ENCODE data around the gene KCNS1. TPM values are rescaled to one million over a fixed set of nuclear protein-coding genes. Genes with fewer than 3 reads are reported as not detected.

Gene KCNS1
- total and polyA plus RNA-seq, 2 experiments from 2014 or later, result 0.37 to 3.2 TPM

- H3K4me1 Mint-ChIP-seq, result peaks cover 14% of the 10 kb centered on the region
- peaks cover 22% of the 10 kb centered on the region for H3K36me3 Mint-ChIP-seq (ENCODE audit: low read depth)
- no peaks in the 10 kb centered on the region; the same call in none of the 2 replicates for H3K36me3 ChIP-seq (ENCODE audit: insufficient read depth)
- H3K4me3 Mint-ChIP-seq, result no peak overlapping the region
- peaks cover 8% of the 10 kb centered on the region; the same call in 2 of the 3 replicates for H3K9me3 Mint-ChIP-seq
- no peak overlapping the region for H3K4me2 ChIP-seq
- H2AFZ ChIP-seq, result no peak overlapping the region
- no peak overlapping the region for H3K27ac ChIP-seq (ENCODE audit: low read depth)
- H3K9me2 ChIP-seq (ENCODE audit: insufficient read depth), result no peaks in the 10 kb centered on the region; the same call in 1 of the 2 replicates
- no peaks in the 10 kb centered on the region for H4K20me1 ChIP-seq (replicated peaks; ENCODE audit: insufficient read depth)
- peaks cover 2% of the 10 kb centered on the region for H3K27me3 Mint-ChIP-seq (ENCODE audit: insufficient read depth, low read depth, poor library complexity)
- H3K27ac Mint-ChIP-seq, result no peak overlapping the region
- no peaks in the 10 kb centered on the region for H3F3A ChIP-seq (replicated peaks; ENCODE audit: low read depth)
- no peak overlapping the region for H3K4me3 ChIP-seq
- peaks cover 6% of the 10 kb centered on the region; the same call in 1 of the 2 replicates for H3K4me1 ChIP-seq (ENCODE audit: insufficient read depth)
- DNase-seq (ENCODE audit: low spot score) (peak; percentile 26), ATAC-seq (no peak)
- no peaks in the 10 kb centered on the region for H3K27me3 ChIP-seq (ENCODE audit: insufficient read depth)
- peak; percentile 30 to 43; a peak in 2 of 4 replicates for TF ChIP-seq CTCF (conservative IDR thresholded peaks at IDR 0.05; ENCODE audit: low read depth in 2 of 2)
- TF ChIP-seq ZNF114 (CRISPR knock-in tag; IDR thresholded peaks at IDR 0.05), result no peak
- H3K79me2 ChIP-seq (replicated peaks; ENCODE audit: insufficient read depth), result no peaks in the 10 kb centered on the region
Measured at GRCh38 chr20:45085867-45086266, 15.1 kb downstream of the KCNS1 start.

GRCh38 chr20:45085289-45085688 is 15.6 kb downstream of the KCNS1 start:
- H3K27ac Mint-ChIP-seq, result no peak overlapping the region
- peaks cover 2% of the 10 kb centered on the region for H3K27me3 Mint-ChIP-seq (ENCODE audit: insufficient read depth, low read depth, poor library complexity)
- Histone ChIP-seq H3K36me3 (ENCODE audit: insufficient read depth) (no peaks in the 10 kb centered on the region; the same call in none of the 2 replicates), H3K27me3 (ENCODE audit: insufficient read depth) (no peaks in the 10 kb centered on the region), H4K20me1 (replicated peaks; ENCODE audit: insufficient read depth) (no peaks in the 10 kb centered on the region), H3K4me3 (no peak overlapping the region), H3K27ac (ENCODE audit: low read depth) (no peak overlapping the region), H3F3A (replicated peaks; ENCODE audit: low read depth) (no peaks in the 10 kb centered on the region), H2AFZ (no peak overlapping the region), H3K79me2 (replicated peaks; ENCODE audit: insufficient read depth) (no peaks in the 10 kb centered on the region), H3K4me2 (no peak overlapping the region), H3K4me1 (ENCODE audit: insufficient read depth) (peaks cover 6% of the 10 kb centered on the region; the same call in 1 of the 2 replicates), H3K9me2 (ENCODE audit: insufficient read depth) (no peaks in the 10 kb centered on the region; the same call in 1 of the 2 replicates)
- no peak for ATAC-seq
- peaks cover 27% of the 10 kb centered on the region for H3K36me3 Mint-ChIP-seq (ENCODE audit: low read depth)
- peaks cover 14% of the 10 kb centered on the region for H3K4me1 Mint-ChIP-seq
- DNase-seq (ENCODE audit: low spot score), result no peak
- peaks cover 8% of the 10 kb centered on the region; the same call in 2 of the 3 replicates for H3K9me3 Mint-ChIP-seq
- H3K4me3 Mint-ChIP-seq, result no peak overlapping the region
- no peak for TF ChIP-seq EZH2phosphoT487 (IDR thresholded peaks at IDR 0.05; ENCODE audit: unreplicated experiment)
- no peak for TF ChIP-seq STAT1 (IDR thresholded peaks at IDR 0.05; ENCODE audit: unreplicated experiment)
- TF ChIP-seq CREB1 (CRISPR knock-in tag; IDR thresholded peaks at IDR 0.05; ENCODE audit: low read depth), result no peak
- TF ChIP-seq REST (IDR thresholded peaks at IDR 0.05; ENCODE audit: unreplicated experiment), result no peak
- TF ChIP-seq POLR2AphosphoS5 (IDR thresholded peaks at IDR 0.05; ENCODE audit: low read depth), result no peak
- no peak for TF ChIP-seq EZH2 (IDR thresholded peaks at IDR 0.05; ENCODE audit: low read depth, unreplicated experiment)
- TF ChIP-seq ZNF462 (CRISPR knock-in tag; IDR thresholded peaks at IDR 0.05), result no peak
- no peak for TF ChIP-seq JUNB (IDR thresholded peaks at IDR 0.05; ENCODE audit: unreplicated experiment)

Data from GM23338 (cell line).